GM12873 (cell line): ENCODE results near the gene HSD17B3.

Experiments used
- CTCF ChIP-seq: IDR thresholded peaks from 2 replicates; pipeline ENCODE4 v1.5.1; 2012; ENCODE audit warnings: low read depth, mild to moderate bottlenecking, moderate library complexity, low read length, control low read depth; ENCODE audit not compliant: insufficient read depth; ENCODE audit errors: missing control alignments

Gene HSD17B3

GRCh38 chr9:96258967-96259366, 43.0 kb downstream of the HSD17B3 start:
- TF ChIP-seq CTCF = no peak

- TF ChIP-seq CTCF = no peak
Measured at GRCh38 chr9:96256800-96257199, 45.2 kb downstream of the HSD17B3 start.

GRCh38 chr9:96255698-96256097, 46.3 kb downstream of the HSD17B3 start:
- no peak for TF ChIP-seq CTCF

- no peak for TF ChIP-seq CTCF
Measured at GRCh38 chr9:96253059-96253696, 48.8 kb downstream of the HSD17B3 start.

GRCh38 chr9:96251451-96251850, 50.5 kb downstream of the HSD17B3 start:
- TF ChIP-seq CTCF = no peak

- no peak for TF ChIP-seq CTCF
Measured at GRCh38 chr9:96249746-96250145, 52.2 kb downstream of the HSD17B3 start.

- TF ChIP-seq CTCF = no peak
Measured at GRCh38 chr9:96246267-96246671, 55.7 kb downstream of the HSD17B3 start.
